Measurements from ENCODE around the gene CARS2.

DNA sequence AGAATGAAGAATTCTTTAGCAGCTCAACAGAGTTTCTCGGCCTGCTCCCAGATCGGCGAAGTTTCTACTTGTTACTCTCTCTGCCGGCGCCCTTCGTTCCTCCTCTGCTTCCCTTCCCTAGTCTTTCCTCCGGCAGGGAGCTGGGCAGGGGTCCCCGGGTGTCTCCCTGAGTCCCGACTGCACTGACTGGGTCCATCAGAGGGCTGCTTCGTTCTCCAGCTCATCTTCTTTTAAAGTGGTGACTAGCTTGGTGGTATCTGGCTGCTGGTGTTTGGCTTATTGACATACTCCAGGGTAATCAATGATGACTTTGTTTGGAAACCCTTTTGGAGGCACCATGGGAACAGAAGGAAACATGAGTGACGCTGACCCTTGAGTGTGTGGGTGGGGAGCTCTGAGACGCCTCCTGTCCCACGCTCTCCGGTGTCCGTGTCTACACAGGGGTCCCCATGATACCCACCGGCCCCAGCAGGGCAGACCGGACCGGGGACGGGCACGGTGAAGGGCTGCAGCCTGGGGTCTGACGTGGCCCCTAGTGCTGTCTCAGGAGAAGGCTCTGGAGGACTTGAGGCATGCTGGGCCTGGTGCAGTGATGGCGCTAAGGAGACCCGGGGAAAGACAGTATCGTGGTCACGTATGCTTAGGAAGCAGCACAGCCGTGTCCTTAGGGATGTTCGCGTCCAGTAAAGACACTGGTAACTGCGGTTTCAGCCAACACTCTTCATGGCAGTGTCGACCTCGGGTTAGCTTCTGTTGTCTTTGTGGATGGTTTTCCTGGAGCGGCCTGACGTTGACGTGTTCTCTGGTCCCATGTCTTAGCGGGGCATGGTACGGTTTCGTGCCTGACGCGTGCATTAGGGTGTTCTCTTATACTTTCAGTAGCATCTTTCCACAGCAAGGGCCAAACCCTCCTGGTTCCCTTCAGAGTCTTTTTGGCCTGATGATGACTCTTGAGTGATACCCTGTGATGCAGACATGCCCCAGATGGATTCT is 66.8 kb downstream of the CARS2 start:
- TF ChIP-seq, protein P1, sequence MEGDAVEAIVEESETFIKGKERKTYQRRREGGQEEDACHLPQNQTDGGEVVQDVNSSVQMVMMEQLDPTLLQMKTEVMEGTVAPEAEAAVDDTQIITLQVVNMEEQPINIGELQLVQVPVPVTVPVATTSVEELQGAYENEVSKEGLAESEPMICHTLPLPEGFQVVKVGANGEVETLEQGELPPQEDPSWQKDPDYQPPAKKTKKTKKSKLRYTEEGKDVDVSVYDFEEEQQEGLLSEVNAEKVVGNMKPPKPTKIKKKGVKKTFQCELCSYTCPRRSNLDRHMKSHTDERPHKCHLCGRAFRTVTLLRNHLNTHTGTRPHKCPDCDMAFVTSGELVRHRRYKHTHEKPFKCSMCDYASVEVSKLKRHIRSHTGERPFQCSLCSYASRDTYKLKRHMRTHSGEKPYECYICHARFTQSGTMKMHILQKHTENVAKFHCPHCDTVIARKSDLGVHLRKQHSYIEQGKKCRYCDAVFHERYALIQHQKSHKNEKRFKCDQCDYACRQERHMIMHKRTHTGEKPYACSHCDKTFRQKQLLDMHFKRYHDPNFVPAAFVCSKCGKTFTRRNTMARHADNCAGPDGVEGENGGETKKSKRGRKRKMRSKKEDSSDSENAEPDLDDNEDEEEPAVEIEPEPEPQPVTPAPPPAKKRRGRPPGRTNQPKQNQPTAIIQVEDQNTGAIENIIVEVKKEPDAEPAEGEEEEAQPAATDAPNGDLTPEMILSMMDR (conservative IDR thresholded peaks at IDR 0.05; ENCODE audit: low read depth, low read length): no peak
- no peak for TF ChIP-seq EZH2phosphoT487 (IDR thresholded peaks at IDR 0.05; ENCODE audit: borderline replicate concordance, low read length)
